Midbrain (tissue), 1 donor: ENCODE data around the gene RBMS3.
"Not testable (repeated sequence)": the region's sequence is repeated elsewhere in the genome, so short reads cannot be mapped to it uniquely, and the experiment has no call there.

Experiments used
- DNase-seq: peaks from one replicate; lab custom pipeline; 2025; lab: John Stamatoyannopoulos, UW

RBMS3 gene

DNA sequence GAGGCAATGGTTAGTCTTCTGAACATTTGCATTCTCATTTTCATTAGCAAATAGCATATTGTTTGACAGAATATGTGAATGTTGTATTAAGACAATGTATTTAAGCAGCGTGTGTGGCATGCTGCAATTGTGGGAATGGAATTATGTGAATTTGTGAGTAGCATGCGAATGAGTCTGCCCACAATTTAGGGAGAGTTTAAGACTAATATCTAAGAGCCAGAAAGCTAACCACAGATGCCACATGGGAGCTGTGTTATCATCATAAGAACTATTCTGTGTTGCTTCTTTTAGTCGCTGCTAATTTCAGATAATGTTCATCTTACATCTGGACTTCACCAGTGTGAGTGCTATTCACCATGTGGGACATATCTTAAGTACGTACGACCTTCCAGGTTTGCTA is 494.5 kb downstream of the RBMS3 start:
- DNase-seq = no peak

DNA sequence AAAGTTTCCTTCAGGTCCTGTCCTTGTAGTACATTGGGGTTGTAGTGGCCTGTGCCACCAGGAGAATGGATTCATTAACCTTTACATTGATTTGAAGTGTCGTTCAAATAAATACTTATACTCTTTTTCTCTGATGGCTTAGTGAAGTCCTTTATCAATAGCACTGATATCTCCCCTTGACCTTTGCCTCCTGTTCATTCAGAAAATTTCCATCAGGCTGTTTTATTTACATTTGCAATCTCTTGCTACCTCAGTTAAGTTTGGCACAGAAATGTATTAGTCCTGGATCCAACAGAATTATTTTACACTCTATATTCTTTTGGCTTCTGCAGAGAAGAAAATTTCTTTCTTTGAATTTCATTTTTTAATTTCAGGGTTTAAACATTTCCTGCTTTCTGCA is 497.0 kb downstream of the RBMS3 start:
- DNase-seq = no peak

DNA sequence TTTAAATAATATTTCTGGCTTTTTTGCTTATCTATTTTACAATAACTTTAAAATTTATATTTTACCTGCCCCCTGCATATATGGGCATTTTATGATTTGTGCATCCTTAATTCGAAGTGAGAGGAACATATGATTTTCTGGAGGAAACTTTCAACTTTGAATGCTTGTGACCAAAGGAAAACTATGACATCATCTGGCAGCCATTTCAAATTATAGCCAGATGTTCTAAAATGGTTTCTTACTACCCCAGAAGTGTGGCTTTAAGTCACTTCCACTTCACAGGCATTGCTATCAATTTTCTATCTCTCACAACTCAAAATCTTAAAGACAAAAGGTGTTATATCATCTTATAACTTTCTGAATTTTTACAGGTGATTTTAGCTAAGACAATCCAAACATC is 508.8 kb downstream of the RBMS3 start:
- no peak for DNase-seq

DNA sequence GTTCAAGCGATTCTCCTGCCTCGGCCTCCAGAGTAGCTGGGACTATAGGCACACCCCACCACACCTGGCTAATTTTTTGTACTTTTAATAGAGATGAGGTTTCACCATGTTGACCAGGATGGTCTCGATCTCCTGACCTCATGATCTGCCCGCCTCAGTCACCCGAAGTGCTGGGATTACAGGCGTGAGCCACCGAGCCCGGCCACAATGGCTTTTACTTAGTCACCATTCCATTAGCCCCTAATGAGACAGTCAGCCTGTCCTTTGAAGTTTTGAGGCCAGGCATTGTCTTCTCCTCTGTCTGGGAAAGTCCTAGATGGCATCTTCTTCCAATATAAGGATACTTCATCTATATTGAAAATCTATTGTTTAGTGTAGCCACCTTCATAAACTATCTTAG is 515.9 kb downstream of the RBMS3 start:
- no peak for DNase-seq

DNA sequence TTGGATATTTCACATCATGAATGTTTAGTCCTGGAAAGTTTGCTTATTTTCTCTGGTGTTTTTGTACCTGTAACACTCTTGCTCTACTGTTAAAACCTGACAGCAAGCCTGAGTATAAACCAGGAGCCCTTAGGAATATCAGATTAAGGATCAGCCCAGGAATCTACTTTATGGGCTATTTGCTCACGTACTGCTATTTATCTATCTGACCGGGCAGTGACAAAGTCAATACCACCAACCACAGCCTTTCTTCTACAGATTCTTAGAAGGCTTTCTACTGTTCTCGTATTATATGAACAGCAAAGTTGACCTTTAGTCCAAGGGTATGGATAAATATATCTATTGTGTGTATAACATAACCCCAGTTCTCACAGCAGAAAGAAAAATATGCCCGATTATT is 521.2 kb downstream of the RBMS3 start:
- DNase-seq = no peak

DNA sequence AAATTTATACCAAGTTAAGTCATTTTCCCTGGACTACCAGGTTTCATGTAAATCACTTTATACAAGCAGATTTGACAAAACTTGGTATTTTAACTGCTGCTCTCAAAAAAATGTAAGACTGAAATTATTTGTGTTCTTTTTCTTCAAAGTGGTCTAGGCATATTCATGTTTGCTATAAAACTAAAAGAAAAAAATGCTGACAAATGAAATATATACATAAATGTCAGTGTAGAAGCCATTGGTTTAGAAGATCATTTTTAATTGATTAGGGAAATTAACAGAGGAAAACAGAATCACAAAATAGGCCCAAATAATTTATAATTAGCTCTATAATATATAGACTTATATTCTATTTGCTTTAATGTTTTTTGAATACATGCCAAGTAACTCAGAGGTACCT is 523.2 kb downstream of the RBMS3 start:
- no peak for DNase-seq

DNA sequence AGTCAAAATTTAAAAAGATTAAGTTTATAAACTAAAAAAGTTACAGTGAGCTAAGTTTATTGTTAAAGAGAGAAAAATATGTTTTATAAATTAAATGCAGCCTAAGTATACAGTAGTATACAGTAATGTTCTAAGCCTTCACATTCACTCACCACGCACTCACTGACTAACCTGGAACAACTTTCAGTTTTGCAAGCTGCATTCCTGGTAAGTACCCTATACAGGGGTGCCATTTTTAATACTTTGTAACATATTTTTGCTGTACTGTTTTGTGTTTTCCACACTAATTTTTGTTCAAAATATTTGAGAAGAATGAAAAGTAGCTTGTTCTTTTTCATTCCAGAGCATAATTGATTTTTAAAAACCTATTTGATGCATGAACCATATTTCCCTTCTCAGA is 524.9 kb downstream of the RBMS3 start:
- no peak for DNase-seq

DNA sequence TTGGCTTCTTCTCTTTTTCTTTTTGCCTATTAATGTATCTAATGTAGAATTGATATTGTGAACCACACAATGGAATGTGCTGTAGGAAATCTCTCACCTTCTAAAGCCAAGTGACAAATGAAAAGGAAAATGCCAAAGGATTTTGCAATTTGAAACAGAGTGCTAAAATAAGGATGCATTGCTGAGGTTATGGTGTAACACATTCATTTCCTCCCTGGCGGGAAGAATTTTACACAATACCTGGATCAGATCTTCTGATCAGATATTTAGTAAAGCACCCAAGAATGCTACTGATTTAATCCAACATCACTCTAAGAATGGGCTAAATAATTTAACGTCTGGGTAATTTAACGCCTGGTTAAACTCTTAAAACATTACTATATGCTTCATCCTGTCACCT is 527.5 kb downstream of the RBMS3 start:
- not testable (repeated sequence) for DNase-seq

DNA sequence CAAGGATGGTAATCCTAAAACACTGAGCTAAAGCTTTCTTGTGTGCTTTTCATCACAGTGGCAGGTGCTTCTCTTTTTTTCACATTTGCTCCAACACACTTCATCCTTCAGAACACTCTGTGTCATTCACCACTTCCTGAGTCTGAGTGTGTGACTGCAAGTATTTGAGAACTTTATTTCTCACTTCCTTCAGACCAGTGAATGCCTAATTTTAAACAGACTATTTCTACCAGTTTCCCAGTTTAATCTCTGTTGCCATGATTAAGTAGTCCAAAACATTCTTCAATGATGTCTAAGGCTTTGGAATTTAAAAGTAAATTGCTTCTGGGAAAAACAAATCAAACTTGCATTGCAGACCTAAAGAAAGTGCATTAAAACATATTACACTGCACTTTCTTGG is 541.2 kb downstream of the RBMS3 start:
- no peak for DNase-seq

DNA sequence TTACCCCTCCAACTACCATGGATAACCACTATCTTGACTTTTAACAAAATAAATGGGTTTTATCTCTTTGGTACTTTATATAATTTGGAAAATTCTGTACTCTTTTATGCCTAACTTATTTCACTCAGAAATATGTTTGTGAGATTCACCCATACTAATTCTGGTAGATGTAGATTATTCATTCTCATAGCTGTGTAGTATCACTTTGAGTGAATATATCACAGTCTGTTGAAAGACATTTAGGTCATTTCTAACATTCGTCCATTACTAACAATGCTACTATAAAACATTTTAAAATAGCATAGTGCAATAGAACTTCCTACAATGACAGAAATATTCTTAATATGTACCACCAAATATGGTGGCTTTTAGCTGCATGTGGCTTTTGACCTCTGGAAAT is 542.4 kb downstream of the RBMS3 start:
- no peak for DNase-seq

DNA sequence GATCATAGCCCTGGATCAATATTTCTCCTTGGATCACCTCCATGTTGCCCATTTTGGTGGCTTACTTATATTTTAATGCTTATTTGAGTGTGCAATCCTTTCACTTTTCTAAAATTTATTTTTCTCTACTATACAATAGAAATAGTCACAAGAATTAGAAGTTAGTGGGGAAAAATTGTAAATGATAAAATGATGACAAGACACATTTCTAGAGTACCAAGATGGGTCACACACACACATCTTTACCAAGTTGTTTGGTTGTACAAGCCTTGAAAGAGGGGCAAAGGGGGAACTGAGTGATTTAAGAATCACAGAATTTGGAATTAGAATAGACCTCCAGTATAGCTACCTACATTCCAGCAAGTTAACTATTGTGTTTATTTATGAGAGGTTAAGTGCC is 545.8 kb downstream of the RBMS3 start:
- no peak for DNase-seq

DNA sequence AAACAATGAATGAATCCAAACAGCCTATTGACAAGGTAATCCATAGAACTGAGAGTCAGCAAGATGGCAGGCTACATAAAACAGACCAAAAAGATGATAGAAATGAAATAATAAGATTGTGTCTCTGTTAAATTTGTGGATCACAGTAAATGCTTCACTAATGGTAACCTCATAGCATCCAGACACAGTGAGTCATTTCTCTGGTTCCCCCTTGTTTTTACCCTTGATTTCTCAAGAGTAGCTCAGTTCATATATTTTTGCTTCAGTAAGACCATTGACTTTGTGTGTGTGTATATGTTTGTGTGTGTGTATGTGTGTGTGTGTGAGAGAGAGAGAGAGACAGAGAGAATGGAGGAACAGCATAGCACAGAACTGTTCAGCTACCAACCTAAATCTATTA is 546.9 kb downstream of the RBMS3 start:
- no peak for DNase-seq

DNA sequence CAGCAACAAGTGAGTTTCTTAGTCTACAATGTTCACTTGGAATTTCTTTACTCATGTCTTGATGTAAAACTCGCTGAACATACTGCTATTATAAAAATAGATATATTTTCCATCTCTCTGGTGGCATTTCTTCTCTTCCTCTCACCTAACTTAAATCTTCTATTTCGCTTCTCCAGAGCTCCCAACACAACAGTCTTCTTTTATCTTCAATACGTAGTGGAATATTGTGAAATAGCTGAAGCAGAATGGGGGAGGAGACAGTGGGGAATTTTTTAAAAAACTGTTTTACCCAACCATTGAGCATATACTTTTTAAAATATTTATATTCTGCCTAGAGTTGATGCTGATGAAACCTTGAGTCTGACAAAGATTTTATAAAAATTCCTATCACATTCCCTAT is 548.5 kb downstream of the RBMS3 start:
- DNase-seq = no peak

DNA sequence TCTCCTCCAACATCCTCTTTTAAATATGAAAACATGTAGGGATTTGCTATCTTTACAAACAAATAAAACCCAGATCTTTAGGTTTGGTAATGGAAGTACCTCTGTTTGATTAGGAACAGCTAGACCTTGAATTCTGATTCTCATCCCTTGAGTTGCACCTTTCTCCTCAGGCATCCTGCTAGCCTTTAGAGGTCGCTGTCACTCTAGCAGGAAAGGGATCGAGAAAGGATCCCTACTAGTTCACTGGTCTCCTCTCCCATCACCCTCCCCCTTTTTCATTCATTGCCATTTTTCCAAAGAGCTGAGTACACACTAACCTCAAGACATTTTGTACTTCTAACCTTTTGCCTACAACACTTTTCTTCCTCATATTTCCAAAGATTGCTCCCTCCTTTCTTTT is 569.8 kb downstream of the RBMS3 start:
- DNase-seq = no peak

DNA sequence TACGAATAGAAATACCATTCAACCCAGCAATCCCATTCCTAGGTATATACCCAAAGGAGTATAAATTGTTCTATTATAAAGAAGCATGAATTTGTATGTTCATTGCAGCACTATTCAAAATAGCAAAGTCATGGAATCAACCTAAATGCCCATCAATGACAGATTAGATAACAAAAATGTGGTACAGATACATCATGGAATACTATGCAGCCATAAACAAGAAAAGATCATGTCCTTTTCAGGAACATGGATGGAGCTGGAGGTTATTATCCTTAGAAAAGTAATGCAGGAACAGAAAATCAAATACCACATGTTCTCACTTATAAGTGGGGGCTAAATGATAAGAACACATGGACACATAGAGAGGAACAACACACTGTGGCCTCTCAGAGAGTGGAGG is 571.9 kb downstream of the RBMS3 start:
- no peak for DNase-seq

DNA sequence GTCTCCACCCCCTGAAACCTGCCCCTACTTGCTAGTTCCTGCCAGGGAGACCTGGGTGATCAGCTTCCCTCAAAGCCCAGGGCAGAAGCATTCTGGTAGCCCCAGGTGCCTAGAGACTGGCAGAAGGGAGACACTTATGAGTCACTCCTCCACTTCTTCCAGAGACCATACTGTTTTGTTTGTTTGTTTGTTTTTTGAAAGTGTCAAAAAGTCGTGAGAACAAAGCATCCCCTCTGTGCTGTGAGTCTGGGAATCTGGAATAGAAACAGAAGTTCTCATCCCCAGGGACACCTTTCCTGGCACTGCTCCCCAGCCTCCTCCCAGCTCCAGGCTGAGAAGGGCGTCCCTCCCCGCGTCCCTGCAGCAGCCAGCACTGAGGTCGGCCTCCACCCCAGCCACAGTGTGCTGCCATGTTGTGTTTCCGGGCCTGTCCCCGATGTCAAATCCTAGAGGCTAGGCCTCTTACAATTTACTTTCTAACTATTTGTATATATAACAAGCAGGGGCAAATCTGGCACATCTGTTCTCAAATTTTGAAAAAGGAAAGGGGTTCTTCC is 573.0 kb downstream of the RBMS3 start:
- no peak for DNase-seq

DNA sequence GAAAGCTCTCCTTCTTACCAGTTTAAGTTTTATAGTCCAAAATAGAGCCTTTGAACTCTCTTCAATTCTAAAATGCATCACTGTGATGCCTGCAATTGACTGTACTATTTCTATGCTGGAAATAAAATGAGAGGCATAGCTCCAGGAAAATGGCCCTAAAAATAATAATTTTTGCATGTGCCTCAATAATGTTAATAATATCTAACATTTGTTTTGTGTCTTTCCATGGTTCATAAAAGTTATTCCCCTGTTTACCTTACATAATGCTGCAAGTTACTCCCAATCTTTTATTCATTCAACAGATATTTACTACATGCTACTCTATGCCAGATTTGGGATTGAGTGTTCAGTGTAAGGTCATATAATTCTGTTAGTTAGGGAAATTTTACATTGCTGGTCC is 574.0 kb downstream of the RBMS3 start:
- DNase-seq = no peak

DNA sequence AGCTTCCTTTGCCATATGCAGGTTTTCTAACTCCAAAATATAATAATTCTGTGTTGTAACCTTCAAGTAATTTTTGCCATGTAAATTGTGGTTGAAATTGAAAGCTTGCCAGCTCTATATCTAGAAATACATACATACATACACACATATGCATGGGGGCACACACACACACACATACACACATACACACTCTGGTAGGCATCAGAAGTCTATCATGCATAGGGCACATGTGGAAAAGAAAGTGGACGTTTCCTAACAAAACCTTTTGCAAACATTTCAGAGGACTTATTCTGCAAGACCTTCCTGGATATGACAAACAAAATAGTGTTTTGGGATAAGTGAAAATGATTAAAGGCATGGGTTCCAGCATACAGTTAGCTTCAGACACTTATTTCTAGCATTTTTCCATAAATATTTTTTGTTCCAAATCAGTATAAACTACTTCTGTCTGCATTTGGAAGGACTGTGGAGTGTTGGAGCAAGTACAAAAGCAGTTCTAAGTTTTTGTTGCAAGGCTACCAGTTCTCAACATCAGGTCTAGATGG is 578.9 kb downstream of the RBMS3 start:
- DNase-seq = no peak

DNA sequence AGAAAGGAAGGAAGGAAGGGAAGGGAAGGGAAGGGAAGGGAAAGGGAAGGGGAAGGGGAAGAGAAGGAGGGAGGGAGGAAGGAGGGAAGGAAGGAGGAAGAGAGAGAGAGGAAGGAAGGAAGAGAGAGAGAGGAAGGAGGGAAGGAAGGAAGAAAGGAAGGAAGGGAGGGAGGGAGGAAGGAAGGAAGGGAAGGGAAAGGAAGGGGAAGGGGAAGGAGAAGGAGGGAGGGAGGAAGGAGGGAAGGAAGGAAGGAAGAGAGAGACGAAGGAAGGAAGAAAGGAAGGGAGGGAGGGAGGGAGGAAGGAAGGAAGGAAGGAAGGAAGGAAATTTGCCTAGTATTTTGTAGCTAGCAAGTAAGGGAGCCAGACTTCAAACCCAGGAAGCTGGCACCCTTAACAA is 583.9 kb downstream of the RBMS3 start:
- no peak for DNase-seq

DNA sequence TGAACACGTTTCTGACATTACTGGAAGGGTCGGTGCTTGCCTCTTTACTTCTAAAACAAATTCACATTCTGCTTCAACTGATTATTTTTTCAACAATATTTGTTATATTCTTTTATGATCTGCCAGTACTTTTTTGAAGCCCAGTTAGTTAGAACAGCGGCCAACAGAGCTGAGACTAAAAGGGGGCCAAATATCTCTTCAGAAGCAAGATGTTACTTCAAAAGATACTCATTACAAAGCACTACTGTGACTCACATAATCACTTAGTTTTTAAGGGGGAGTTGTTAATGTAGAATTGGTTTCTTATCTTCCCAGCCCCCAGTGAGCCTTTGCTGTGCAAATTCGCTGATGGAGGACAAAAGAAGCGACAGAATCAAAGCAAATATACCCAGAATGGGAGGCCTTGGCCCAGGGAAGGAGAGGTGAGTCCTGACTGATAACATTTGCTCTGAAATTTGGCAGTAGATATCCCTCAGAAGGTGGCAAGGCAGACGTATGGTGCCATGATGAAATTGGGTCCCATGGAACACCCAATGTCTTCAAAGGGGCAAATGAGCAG is 587.8 kb downstream of the RBMS3 start:
- no peak for DNase-seq

DNA sequence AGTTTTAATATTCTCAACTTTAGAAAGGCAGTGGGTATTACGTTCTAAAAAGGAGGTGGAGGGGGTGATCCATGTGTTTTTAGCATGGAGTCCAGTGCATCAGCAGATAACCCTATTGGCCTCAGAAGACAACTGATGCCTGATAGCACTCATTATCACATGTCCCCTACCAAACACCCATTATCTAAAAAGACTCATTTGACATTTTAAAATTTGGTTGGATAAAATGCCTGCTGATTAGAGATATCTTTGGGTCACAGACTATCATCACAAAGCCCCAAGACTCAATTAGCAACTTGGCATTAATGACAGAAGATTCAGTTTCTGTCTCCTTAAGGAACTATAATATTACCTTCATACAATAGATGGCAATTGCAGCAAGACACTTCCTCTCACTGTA is 589.3 kb downstream of the RBMS3 start:
- no peak for DNase-seq

DNA sequence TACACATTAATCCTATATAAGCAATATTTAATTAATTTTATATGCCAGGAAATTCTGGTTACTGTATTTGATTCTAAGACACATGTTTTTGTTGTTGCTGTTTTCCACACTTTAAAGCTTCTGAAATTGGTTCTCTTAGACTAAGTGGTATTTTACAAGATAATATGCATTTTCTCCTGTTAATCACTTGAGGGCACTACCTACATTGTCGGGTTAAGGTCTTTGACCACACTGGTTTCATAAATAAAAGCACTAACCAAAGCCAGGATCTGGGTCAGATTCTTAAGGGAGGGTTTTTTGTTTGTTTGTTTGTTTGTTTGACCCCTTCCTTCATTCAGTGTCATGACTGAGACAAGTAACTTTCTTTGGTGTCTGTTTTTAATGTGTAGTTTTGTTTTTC is 590.2 kb downstream of the RBMS3 start:
- DNase-seq = no peak

DNA sequence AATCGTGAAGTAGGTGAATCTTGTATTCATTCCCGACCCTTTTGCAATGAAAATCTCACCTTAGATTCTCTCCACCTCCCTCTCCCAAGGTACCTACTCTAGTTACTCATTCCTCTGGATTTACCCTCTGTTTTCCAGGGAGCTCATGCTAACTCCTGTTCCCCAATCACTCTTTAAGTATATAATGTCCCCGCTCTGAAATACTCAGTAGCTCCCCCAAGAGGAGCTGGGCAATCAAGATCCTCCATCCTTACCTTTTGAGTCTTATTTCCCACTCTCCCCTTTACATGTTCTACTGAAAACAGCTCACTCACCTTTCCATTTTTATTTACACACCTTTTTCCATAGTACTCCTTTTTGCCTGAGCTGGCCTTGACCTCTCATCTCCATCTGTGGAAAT is 599.9 kb downstream of the RBMS3 start:
- DNase-seq = no peak

DNA sequence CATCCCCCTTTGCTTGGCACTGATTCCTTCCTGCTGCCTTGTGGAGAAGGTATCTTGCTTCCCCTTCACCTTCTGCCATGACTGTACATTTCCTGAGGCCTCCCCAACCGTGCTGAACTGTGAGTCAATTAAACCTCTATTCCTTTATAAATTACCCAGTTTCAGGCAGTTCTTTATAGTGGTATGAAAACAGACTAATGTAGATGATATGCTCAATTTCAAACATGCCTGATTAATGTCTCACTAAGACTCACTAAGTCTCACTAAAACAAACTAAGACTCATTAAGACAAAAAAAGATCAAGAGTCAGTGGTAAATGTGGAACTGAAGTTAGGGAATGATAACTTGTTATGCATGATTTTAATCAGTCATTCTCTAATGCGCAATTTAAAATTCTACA is 606.6 kb downstream of the RBMS3 start:
- no peak for DNase-seq
